ENCODE data around the gene MSMO1. TPM values are rescaled to one million over a fixed set of nuclear protein-coding genes. Genes with fewer than 3 reads are reported as not detected.
A peak's percentile ranks its signal among the peaks of the same experiment; 100 is the strongest.

Gene MSMO1
- polyA plus RNA-seq, 1 donor from 2014 or later: 242 TPM

- Histone ChIP-seq H3K9me2 (ENCODE audit: insufficient read depth, low read length) (no peaks in the 10 kb centered on the region), H3K79me2 (replicated peaks; ENCODE audit: insufficient read depth, low read length) (peaks cover 89% of the 10 kb centered on the region), H3K9me3 (ENCODE audit: low read length) (no peaks in the 10 kb centered on the region), H3F3A (ENCODE audit: insufficient read depth, low read length, poor library complexity, severe bottlenecking) (peaks cover 10% of the 10 kb centered on the region), H3K9ac (ENCODE audit: low read length) (peak overlapping the region; percentile 8), H3K36me3 (ENCODE audit: insufficient read depth, low read length) (no peaks in the 10 kb centered on the region), H3K27ac (ENCODE audit: low read length) (no peak overlapping the region), H3K4me3 (ENCODE audit: low read length) (peak overlapping the region; percentile 79), H3K27me3 (ENCODE audit: insufficient read depth, low read depth, low read length) (no peaks in the 10 kb centered on the region), H4K20me1 (ENCODE audit: insufficient read depth) (no peaks in the 10 kb centered on the region), H2AFZ (ENCODE audit: low read depth, low read length) (no peak overlapping the region), H3K4me2 (ENCODE audit: low read length) (peak overlapping the region; percentile 74)
- TF ChIP-seq MXI1 (conservative IDR thresholded peaks at IDR 0.05; ENCODE audit: poor library complexity, severe bottlenecking) (no peak), TAF1 (IDR thresholded peaks at IDR 0.05; ENCODE audit: low read depth) (no peak)
Observed at GRCh38 chr4:165381821-165382373, 54.4 kb downstream of the MSMO1 start.

- H2AFZ ChIP-seq (ENCODE audit: low read depth, low read length): no peak overlapping the region
- no peak overlapping the region for H3K27ac ChIP-seq (ENCODE audit: low read length)
- H3K79me2 ChIP-seq (replicated peaks; ENCODE audit: insufficient read depth, low read length): peaks cover 87% of the 10 kb centered on the region
- no peaks in the 10 kb centered on the region for H3K27me3 ChIP-seq (ENCODE audit: insufficient read depth, low read depth, low read length)
- no peaks in the 10 kb centered on the region for H3K36me3 ChIP-seq (ENCODE audit: insufficient read depth, low read length)
- peak overlapping the region; percentile 74 for H3K4me2 ChIP-seq (ENCODE audit: low read length)
- no peaks in the 10 kb centered on the region for H4K20me1 ChIP-seq (ENCODE audit: insufficient read depth)
- H3K9me2 ChIP-seq (ENCODE audit: insufficient read depth, low read length): no peaks in the 10 kb centered on the region
- TF ChIP-seq SMC3 (conservative IDR thresholded peaks at IDR 0.05; ENCODE audit: poor library complexity): no peak
- H3K9ac ChIP-seq (ENCODE audit: low read length): peak overlapping the region; percentile 8
- H3K9me3 ChIP-seq (ENCODE audit: low read length): no peaks in the 10 kb centered on the region
- peaks cover 10% of the 10 kb centered on the region for H3F3A ChIP-seq (ENCODE audit: insufficient read depth, low read length, poor library complexity, severe bottlenecking)
- peak overlapping the region; percentile 79 for H3K4me3 ChIP-seq (ENCODE audit: low read length)
Observed at GRCh38 chr4:165382640-165383039, 55.2 kb downstream of the MSMO1 start.

- Histone ChIP-seq H3K9me2 (ENCODE audit: insufficient read depth, low read length) (no peaks in the 10 kb centered on the region), H3K79me2 (replicated peaks; ENCODE audit: insufficient read depth, low read length) (peaks cover 86% of the 10 kb centered on the region), H3F3A (ENCODE audit: insufficient read depth, low read length, poor library complexity, severe bottlenecking) (peaks cover 3% of the 10 kb centered on the region), H3K36me3 (ENCODE audit: insufficient read depth, low read length) (no peaks in the 10 kb centered on the region), H3K4me3 (ENCODE audit: low read length) (peak overlapping the region; percentile 79), H3K27me3 (ENCODE audit: insufficient read depth, low read depth, low read length) (no peaks in the 10 kb centered on the region), H3K9ac (ENCODE audit: low read length) (no peak overlapping the region), H3K4me2 (ENCODE audit: low read length) (peak overlapping the region; percentile 19), H3K27ac (ENCODE audit: low read length) (peak overlapping the region; percentile 40), H3K9me3 (ENCODE audit: low read length) (no peaks in the 10 kb centered on the region), H4K20me1 (ENCODE audit: insufficient read depth) (no peaks in the 10 kb centered on the region), H2AFZ (ENCODE audit: low read depth, low read length) (no peak overlapping the region)
- TF ChIP-seq CTCF (IDR thresholded peaks at IDR 0.05; ENCODE audit: poor library complexity, severe bottlenecking) (no peak), EZH2 (IDR thresholded peaks at IDR 0.05; ENCODE audit: borderline replicate concordance, insufficient read depth, low read length, poor library complexity, severe bottlenecking) (no peak), SMC3 (conservative IDR thresholded peaks at IDR 0.05; ENCODE audit: poor library complexity) (no peak), POLR2AphosphoS5 (IDR thresholded peaks at IDR 0.05) (no peak), RAD21 (conservative IDR thresholded peaks at IDR 0.05) (no peak), EP300 (conservative IDR thresholded peaks at IDR 0.05; ENCODE audit: poor library complexity, severe bottlenecking) (no peak), MXI1 (conservative IDR thresholded peaks at IDR 0.05; ENCODE audit: poor library complexity, severe bottlenecking) (no peak), REST (IDR thresholded peaks at IDR 0.05; ENCODE audit: borderline replicate concordance) (no peak), TAF1 (IDR thresholded peaks at IDR 0.05; ENCODE audit: low read depth) (no peak)
Observed at GRCh38 chr4:165383591-165384073, 56.2 kb downstream of the MSMO1 start.

All from neural cell (in vitro differentiated cells).